HG02642 (cell line): ENCODE data around the gene MYO3B.
"Not testable (repeated sequence)": the region's sequence is repeated elsewhere in the genome, so short reads cannot be mapped to it uniquely, and the experiment has no call there.

Experiments
- ATAC-seq: cut with Tn5 transposase; IDR thresholded peaks from one replicate; pipeline ENCODE4 v1.9.1; 2021; ENCODE audit warnings: mild to moderate bottlenecking; ENCODE audit not compliant: unreplicated experiment, poor library complexity

Gene MYO3B

DNA sequence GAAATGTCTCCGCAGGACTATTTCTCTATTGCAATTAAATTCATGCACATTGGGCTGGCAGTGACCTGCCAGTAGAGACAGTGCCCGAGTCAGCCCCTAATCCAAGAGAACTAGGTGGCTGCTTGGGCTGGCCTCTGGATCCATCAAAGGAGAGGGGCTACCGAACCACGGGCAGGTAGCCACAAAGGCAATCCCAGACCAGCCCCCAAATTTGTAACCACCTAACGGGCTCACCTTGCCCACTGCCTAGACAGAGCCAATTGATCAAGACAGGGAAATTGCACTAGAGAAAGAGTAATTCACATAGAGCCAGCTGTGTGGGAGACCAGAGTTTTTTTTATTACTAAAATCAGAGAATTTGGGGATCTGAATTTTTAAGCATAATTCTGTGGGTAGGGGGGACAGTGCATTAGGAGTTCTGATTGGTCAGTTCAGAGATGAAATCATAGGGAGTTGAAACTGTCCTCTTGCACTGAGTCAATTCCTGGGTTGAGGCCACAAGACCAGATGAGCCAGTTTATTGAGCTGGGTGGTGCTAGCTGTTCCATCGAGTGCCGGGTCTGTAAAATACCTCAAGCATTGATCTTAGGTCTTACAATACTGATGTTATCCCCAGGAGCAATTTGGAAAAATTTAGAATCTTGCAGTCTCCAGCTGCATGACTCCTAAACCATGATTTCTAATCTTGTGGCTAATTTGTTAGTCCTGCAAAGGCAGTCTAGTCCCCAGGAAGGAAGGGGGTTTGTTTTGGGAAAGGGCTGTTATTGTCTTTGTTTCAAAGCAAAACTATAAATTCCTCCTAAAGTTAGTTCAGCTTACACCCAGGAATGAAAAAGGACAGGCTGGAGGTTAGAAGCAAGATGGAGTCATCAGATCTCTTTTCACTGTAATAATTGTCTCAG, 276.8 kb downstream of the MYO3B start:
- ATAC-seq = no peak

DNA sequence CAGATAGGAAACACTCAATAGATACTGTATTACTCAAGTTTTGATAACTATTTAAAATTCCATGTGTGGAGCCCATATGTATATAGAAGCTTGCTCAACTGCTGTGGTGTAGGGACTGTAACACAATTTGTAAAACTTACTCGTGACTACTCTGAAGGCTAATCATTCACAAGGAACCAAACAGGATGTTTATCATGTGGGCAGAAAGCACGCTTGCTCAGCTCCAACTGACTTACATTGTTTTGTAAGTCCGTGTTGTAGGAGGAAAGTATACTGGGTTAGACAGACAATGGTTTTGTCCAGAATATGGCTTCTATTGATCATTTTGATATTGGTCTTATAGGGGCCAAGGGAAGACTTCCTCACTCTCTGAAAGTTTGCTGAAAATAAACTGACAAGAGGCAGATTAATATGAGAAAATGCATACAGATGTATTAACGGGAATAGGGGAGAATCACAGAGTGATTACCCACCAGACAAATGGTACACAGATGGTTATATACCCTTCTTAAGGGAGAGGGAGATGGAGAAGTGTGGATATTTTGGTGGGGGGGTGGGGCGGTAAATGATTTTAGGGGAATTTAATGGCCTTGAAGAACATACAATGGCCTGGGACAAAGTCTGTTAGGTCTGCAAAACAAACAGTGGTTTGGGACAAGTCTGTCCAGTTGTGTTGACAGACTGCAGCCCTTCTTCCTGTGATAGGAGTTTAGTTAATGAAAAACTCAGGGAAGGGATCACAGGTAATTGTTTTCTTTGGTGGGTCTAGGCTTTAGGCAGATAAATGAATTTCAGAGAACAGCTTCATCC, 277.9 kb downstream of the MYO3B start:
- ATAC-seq = no peak

DNA sequence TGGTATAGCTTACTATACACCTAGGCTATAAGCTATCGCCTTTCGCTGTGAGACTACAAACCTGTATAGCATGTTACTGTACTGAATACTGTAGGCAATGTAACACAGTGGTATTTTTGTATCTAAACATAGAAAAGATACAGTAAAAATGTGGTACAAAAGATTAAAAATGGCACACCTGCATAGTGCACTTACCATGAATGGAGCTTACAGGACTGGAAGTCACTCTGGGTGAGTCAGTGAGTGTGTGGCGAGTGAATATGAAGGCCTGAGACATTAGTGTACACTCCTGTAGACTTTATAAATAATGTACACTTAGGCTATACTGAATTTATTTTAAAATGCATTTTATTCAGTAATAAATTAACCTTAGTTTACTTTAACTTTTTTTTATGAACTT, 279.0 kb downstream of the MYO3B start:
- ATAC-seq = no peak

DNA sequence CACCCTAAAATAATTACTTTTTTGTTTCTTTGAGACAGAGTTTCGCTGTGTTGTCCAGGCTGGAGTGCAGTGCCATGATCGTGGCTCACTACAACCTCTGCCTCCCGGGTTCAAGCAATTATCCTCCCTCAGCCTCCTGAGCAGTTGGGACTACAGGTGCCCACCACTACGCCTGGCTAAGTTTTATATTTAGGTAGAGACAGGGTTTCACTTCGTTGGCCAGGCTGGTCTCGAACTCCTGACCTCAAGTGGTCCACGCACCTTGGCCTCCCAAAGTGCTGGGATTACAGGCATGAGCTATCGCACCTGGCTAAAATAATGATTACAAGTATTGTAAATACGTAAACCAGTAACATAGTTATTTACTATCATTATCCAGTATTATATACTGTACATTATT, 279.8 kb downstream of the MYO3B start:
- ATAC-seq = no peak

DNA sequence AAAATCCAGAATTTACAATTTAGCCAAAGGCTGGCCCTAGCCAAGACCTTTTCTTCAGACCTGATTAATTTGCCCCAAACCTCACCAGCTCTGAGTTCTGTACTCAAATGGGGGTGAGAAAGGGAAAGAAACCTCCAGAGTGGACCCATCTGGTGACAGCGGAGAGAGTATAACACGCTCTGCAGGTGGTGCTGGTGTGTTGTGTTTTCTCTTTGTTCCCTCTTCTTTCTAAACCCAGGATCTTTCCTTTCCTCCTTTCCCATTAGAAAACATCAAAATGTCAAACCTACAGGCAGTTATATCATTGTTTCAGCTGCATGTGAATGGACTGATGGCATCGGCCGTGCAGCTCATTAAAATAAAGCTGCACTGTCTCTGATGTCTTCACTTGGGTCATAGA, 283.9 kb downstream of the MYO3B start:
- ATAC-seq = no peak

DNA sequence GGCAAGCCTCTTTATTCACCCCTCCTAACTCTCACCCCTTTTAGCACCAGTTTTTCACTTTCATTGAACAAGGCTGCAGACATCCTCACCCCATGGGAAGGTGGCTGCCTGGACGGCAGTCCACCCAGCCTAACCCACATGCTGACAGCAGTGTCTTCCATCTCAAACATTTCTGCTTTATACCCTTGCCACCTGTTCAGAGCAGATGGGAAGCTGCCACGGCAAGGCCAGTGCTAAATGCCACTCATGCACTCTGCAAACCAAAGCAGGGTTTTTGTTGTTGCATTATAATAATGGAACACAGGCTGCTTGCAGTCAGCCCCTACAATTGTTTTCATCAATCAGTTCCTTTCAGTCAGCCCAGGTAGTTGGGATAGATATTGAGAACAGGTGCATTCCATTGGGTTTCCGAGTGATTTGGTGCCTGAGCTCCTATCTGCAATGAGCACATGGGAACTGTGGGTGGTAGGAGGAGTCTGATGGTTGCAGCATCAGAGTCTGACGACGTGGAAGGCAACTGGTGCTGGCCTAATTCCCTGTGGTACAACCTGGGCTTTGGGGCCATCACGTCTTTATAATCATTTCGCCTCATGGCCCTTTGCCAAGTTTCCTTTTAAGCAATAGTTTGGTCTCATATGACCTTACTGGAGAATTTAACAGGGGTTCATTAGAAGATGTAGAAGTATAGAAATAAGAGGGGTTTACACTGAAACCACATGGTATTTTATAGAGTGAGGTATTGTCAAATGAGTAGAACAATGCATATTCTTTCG, 284.7 kb downstream of the MYO3B start:
- no peak for ATAC-seq

DNA sequence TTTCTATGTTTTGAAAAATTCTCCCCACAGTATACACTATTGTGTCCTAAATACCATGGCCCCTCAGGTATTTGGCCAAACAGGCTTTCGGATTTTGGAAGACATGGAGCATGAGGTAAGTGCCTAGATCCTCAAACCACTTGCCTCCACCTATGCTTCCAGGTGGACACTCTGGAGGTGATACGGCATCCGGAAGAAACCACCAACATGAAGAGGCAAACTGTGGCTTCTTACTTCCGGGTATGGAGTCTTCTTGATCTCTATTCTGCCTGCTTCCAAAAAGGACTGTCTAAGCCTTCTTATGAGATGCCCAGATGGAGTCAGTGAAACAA, 285.2 kb downstream of the MYO3B start:
- no peak for ATAC-seq

DNA sequence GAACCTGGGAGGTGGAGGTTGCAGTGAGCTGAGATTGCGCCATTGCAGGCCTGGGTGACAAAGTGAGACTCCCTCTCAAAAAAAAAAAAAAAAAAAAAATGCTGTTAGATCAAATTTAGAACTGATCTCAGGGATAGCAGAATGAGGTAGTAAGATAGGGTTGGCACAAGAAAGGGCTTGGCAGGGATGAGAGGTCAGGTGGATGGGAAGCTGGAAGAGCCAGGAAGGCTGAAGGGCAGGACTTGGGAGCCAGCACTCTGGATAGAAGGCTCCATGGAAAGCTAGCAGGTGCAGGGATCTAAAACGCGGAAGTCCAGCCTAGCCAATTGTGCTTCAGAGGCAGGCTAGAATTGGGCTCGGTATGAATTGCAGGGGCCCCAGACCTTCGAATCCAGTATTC, 286.3 kb downstream of the MYO3B start:
- ATAC-seq = no peak

DNA sequence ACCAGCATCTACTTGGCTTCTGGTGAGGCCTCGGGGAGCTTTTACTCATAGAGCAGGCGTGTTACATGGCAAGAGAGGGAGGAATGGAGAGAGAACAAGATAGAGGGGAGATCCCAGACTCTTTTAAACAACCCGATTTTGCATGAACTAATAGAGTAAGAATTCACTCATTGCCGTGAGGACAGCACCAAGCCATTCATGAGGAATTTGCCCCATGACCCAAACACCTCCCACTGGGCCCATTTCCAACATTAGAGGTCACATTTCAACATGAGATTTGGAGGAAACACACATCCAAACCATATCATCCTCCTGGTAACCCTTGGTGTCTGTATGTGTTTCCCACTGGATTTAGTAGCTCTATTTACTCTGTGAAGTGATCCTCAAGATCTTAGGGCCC, 287.3 kb downstream of the MYO3B start:
- no peak for ATAC-seq

DNA sequence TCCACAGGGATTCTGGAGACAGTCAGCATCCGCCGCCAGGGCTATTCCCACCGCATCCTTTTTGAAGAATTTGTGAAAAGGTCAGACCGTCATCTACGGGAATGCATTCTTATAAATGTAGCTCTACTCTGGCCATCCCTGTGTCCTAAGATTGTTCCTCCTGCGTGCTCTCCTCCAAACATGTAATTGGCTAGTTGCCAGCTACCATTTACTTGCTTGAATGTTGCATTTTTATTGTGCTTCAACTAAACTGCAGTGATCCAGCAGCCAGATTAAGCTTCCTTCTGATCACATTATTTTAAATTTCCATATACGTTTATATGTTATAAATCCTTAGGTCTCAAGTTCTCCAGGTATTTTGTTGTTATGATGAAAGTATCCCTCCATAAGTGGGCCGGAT, 288.7 kb downstream of the MYO3B start:
- ATAC-seq = no peak

DNA sequence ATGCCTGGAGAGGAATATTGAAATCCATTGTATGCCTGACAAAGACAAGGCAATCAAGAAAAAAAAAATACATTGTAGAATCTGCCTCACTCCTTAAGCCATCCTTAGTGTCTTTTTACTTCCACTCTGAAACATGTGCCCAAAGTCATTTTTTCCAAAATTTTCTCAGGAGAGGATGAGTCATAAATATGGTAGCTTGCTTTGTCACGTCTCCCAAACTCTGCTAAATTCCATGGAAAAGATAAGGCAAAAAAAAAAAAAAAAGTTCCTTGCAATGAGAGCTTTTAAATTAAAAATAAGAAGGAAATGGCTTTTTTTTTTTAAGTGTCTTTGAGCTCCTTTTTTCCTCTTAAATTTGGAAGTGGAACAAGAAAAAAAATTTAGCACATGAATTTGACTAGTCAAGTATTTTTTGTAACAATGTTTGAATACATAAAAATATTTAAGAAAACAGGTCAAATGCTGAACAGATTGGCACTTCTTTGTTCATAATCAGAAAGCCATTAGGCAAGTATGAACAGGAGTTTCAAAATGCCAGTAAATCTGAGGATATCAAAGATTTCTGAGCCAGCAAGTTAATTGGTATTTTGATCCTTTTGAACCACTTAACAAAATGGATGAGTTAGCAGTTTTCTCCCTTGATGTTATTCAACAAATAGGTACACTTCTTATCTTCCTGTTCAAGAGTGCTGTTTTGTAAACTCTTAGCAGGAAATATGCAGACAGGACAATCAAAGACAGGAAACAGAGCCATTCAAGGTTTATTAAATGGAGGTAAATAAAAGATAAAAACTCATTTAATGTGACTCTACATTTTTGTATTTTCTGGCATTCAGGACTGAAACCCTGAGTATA, 289.8 kb downstream of the MYO3B start:
- no peak for ATAC-seq

GRCh38 chr2:170468557-170468956, 290.6 kb downstream of the MYO3B start:
- no peak for ATAC-seq

GRCh38 chr2:170472498-170472897, 294.6 kb downstream of the MYO3B start:
- ATAC-seq = not testable (repeated sequence)

GRCh38 chr2:170475878-170476277, 297.9 kb downstream of the MYO3B start:
- no peak for ATAC-seq

- ATAC-seq = no peak
These were observed 299.7 kb downstream of the MYO3B start for GRCh38 chr2:170477630-170478029.

- ATAC-seq = no peak
These were observed 303.3 kb downstream of the MYO3B start for GRCh38 chr2:170481201-170481600.

DNA sequence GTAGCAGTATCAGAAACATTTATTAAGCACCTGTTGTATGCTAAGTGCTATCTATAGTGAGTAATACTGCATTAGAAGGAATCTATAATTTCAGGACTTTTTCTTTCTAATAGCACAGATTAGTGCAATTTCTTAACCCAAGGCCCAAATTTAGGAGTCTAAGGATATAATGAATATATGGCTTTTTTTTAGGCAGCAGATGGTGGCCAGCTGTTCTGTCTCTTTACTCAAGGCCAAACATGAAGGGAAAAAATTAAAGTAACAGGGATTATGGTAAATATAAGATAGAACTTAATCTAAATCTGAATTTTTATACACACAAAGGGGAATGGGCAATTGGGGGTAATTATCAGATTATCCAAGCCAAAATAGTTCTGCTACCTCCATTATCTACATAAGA, 306.6 kb downstream of the MYO3B start:
- ATAC-seq = no peak

DNA sequence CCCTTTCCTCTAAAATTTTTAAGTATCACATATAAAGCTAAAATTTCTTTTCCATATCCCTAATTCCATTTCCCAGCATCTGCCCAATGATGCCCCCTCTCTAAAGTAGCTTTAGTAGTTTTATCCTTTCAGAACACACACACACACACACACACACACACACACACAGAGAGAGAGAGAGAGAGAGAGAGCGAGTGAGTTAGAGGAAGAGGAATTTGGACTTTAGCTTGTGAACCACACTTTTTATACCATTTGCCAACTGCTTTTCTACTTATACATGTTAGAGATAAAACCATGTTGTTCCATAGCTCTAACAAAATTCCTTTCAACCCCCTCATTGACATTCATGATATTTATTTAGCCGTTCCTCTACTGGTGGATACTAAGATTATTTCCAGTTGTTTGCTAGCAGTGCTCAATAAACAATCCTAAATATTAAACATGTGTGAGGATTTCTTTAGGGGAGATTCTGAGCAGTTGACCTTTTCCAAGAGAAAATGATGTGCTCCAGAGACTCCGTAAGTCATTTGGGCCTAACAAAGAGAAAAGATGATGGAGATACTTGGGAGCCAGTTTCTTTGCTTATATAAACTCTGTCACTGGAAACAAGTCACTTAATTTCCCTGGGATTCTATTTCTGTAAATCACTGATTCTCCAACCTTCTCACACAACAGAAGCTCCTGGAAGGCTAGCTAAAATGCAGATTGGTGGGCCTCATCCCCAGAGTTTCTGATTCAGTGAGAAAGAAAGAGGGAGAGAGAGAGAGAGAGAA, 307.5 kb downstream of the MYO3B start:
- no peak for ATAC-seq

GRCh38 chr2:170486730-170487129, 308.8 kb downstream of the MYO3B start:
- ATAC-seq = no peak
